Measurements from ENCODE around the gene BCAN. TPM values are rescaled to one million over a fixed set of nuclear protein-coding genes. Genes with fewer than 3 reads are reported as not detected.

BCAN gene
- total RNA-seq, 1 experiment from 2014 or later = 3.6 TPM

DNA sequence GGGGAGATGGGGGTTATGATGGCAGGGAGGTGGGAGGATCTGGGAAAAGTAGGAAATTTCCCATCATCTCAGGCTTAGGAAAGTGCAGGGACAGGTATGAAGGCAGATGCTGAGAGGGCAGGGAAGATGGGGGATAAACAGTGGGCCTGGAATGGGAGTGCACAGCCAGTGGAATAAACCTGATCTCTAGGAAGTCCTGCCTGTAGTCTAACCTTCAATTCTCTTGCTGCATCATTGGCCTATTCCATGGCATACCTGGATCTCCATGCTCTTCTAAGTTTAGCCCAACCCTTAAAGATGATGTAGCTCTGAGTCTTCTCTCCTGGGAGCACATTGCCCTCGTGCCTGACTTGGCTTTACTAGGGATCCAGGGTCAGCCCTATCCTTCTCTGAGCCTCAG, 2.7 kb downstream of the BCAN start:
- CTCF ChIA-PET = interaction anchor here (1.0 to 12.1 kb wide), 6 partner anchors 14 to 62 kb away, joined by 3 to 180 read pairs (median 35); no protein-coding TSS in a partner anchor
- Mint-ChIP-seq H3K9me3 (no peaks in the 10 kb centered on the region), H3K27ac (no peak overlapping the region), H3K36me3 (no peaks in the 10 kb centered on the region), H3K4me3 (no peak overlapping the region), H3K27me3 (ENCODE audit: low read depth) (peaks cover 99% of the 10 kb centered on the region), H3K4me1 (peaks cover 29% of the 10 kb centered on the region)
- DNase-seq (ENCODE audit: low spot score) (no peak), ATAC-seq (no peak)
- POLR2A ChIA-PET = no interaction called here
- TF ChIP-seq GABPB1 (CRISPR knock-in tag; IDR thresholded peaks at IDR 0.05) (no peak), NFATC4 (CRISPR knock-in tag; IDR thresholded peaks at IDR 0.05) (no peak), MYBL2 (CRISPR knock-in tag; IDR thresholded peaks at IDR 0.05) (no peak), ZNF671 (CRISPR knock-in tag; IDR thresholded peaks at IDR 0.05) (no peak), ZNF263 (CRISPR knock-in tag; IDR thresholded peaks at IDR 0.05; ENCODE audit: low read depth) (no peak), ZNF219 (CRISPR knock-in tag; IDR thresholded peaks at IDR 0.05; ENCODE audit: borderline replicate concordance) (no peak), TEAD4 (CRISPR knock-in tag; IDR thresholded peaks at IDR 0.05) (no peak)
- TF ChIP-seq, protein P1, sequence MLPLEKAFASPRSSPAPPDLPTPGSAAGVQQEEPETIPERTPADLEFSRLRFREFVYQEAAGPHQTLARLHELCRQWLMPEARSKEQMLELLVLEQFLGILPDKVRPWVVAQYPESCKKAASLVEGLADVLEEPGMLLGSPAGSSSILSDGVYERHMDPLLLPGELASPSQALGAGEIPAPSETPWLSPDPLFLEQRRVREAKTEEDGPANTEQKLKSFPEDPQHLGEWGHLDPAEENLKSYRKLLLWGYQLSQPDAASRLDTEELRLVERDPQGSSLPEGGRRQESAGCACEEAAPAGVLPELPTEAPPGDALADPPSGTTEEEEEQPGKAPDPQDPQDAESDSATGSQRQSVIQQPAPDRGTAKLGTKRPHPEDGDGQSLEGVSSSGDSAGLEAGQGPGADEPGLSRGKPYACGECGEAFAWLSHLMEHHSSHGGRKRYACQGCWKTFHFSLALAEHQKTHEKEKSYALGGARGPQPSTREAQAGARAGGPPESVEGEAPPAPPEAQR (CRISPR knock-in tag; IDR thresholded peaks at IDR 0.05) = no peak
- TF ChIP-seq, protein P2, sequence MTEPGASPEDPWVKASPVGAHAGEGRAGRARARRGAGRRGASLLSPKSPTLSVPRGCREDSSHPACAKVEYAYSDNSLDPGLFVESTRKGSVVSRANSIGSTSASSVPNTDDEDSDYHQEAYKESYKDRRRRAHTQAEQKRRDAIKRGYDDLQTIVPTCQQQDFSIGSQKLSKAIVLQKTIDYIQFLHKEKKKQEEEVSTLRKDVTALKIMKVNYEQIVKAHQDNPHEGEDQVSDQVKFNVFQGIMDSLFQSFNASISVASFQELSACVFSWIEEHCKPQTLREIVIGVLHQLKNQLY (CRISPR knock-in tag; IDR thresholded peaks at IDR 0.05) = no peak
- TF ChIP-seq, protein P3, sequence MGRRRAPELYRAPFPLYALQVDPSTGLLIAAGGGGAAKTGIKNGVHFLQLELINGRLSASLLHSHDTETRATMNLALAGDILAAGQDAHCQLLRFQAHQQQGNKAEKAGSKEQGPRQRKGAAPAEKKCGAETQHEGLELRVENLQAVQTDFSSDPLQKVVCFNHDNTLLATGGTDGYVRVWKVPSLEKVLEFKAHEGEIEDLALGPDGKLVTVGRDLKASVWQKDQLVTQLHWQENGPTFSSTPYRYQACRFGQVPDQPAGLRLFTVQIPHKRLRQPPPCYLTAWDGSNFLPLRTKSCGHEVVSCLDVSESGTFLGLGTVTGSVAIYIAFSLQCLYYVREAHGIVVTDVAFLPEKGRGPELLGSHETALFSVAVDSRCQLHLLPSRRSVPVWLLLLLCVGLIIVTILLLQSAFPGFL (CRISPR knock-in tag; IDR thresholded peaks at IDR 0.05; ENCODE audit: borderline replicate concordance) = no peak
- TF ChIP-seq, protein P4, sequence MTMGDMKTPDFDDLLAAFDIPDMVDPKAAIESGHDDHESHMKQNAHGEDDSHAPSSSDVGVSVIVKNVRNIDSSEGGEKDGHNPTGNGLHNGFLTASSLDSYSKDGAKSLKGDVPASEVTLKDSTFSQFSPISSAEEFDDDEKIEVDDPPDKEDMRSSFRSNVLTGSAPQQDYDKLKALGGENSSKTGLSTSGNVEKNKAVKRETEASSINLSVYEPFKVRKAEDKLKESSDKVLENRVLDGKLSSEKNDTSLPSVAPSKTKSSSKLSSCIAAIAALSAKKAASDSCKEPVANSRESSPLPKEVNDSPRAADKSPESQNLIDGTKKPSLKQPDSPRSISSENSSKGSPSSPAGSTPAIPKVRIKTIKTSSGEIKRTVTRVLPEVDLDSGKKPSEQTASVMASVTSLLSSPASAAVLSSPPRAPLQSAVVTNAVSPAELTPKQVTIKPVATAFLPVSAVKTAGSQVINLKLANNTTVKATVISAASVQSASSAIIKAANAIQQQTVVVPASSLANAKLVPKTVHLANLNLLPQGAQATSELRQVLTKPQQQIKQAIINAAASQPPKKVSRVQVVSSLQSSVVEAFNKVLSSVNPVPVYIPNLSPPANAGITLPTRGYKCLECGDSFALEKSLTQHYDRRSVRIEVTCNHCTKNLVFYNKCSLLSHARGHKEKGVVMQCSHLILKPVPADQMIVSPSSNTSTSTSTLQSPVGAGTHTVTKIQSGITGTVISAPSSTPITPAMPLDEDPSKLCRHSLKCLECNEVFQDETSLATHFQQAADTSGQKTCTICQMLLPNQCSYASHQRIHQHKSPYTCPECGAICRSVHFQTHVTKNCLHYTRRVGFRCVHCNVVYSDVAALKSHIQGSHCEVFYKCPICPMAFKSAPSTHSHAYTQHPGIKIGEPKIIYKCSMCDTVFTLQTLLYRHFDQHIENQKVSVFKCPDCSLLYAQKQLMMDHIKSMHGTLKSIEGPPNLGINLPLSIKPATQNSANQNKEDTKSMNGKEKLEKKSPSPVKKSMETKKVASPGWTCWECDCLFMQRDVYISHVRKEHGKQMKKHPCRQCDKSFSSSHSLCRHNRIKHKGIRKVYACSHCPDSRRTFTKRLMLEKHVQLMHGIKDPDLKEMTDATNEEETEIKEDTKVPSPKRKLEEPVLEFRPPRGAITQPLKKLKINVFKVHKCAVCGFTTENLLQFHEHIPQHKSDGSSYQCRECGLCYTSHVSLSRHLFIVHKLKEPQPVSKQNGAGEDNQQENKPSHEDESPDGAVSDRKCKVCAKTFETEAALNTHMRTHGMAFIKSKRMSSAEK (CRISPR knock-in tag; IDR thresholded peaks at IDR 0.05; ENCODE audit: borderline replicate concordance) = no peak
- TF ChIP-seq, protein P5, sequence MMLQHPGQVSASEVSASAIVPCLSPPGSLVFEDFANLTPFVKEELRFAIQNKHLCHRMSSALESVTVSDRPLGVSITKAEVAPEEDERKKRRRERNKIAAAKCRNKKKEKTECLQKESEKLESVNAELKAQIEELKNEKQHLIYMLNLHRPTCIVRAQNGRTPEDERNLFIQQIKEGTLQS (CRISPR knock-in tag; conservative IDR thresholded peaks at IDR 0.05) = no peak
- TF ChIP-seq, protein P6, sequence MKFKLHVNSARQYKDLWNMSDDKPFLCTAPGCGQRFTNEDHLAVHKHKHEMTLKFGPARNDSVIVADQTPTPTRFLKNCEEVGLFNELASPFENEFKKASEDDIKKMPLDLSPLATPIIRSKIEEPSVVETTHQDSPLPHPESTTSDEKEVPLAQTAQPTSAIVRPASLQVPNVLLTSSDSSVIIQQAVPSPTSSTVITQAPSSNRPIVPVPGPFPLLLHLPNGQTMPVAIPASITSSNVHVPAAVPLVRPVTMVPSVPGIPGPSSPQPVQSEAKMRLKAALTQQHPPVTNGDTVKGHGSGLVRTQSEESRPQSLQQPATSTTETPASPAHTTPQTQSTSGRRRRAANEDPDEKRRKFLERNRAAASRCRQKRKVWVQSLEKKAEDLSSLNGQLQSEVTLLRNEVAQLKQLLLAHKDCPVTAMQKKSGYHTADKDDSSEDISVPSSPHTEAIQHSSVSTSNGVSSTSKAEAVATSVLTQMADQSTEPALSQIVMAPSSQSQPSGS (CRISPR knock-in tag; IDR thresholded peaks at IDR 0.05; ENCODE audit: borderline replicate concordance, low read depth) = no peak
- TF ChIP-seq, protein P7, sequence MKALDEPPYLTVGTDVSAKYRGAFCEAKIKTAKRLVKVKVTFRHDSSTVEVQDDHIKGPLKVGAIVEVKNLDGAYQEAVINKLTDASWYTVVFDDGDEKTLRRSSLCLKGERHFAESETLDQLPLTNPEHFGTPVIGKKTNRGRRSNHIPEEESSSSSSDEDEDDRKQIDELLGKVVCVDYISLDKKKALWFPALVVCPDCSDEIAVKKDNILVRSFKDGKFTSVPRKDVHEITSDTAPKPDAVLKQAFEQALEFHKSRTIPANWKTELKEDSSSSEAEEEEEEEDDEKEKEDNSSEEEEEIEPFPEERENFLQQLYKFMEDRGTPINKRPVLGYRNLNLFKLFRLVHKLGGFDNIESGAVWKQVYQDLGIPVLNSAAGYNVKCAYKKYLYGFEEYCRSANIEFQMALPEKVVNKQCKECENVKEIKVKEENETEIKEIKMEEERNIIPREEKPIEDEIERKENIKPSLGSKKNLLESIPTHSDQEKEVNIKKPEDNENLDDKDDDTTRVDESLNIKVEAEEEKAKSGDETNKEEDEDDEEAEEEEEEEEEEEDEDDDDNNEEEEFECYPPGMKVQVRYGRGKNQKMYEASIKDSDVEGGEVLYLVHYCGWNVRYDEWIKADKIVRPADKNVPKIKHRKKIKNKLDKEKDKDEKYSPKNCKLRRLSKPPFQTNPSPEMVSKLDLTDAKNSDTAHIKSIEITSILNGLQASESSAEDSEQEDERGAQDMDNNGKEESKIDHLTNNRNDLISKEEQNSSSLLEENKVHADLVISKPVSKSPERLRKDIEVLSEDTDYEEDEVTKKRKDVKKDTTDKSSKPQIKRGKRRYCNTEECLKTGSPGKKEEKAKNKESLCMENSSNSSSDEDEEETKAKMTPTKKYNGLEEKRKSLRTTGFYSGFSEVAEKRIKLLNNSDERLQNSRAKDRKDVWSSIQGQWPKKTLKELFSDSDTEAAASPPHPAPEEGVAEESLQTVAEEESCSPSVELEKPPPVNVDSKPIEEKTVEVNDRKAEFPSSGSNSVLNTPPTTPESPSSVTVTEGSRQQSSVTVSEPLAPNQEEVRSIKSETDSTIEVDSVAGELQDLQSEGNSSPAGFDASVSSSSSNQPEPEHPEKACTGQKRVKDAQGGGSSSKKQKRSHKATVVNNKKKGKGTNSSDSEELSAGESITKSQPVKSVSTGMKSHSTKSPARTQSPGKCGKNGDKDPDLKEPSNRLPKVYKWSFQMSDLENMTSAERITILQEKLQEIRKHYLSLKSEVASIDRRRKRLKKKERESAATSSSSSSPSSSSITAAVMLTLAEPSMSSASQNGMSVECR (CRISPR knock-in tag; IDR thresholded peaks at IDR 0.05; ENCODE audit: borderline replicate concordance) = no peak
